HG02884 (cell line): Measurements from ENCODE around the gene ABLIM2.
A peak's percentile ranks its signal among the peaks of the same experiment; 100 is the strongest.

Source experiments
- ATAC-seq: cut with Tn5 transposase; IDR thresholded peaks from one replicate; pipeline ENCODE4 v1.9.1; 2021; ENCODE audit warnings: mild to moderate bottlenecking, moderate library complexity; ENCODE audit not compliant: unreplicated experiment

ABLIM2 gene

DNA sequence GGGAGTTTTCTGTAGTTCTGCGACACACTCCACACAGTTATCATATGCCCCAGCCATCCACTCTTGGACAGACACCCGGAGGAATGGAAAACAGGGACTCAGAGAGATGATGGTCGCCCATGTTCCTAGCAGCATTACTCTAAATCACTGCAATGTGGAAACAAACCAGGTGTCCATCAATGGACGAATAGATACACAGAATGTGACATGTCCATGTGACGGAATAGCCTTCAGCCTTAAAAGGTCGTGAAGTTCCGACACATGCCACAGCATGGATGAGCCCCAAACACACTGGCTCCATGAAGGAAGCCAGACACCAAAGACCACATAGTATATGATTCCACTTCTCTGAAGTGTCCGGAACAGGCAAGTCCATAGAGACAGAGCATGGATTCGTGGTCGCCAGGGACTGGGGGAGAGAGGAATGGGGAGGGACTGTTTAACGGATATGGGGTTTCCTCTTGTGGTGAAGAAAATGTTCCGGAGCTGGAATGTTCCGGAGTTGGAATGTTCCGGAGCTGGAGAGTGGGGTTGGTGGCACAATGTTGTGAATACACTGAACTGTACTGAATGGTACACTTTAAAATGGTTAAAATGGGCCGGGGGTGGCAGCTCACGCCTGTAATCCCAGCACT lies 190.2 kb downstream of the ABLIM2 start:
- no peak for ATAC-seq

DNA sequence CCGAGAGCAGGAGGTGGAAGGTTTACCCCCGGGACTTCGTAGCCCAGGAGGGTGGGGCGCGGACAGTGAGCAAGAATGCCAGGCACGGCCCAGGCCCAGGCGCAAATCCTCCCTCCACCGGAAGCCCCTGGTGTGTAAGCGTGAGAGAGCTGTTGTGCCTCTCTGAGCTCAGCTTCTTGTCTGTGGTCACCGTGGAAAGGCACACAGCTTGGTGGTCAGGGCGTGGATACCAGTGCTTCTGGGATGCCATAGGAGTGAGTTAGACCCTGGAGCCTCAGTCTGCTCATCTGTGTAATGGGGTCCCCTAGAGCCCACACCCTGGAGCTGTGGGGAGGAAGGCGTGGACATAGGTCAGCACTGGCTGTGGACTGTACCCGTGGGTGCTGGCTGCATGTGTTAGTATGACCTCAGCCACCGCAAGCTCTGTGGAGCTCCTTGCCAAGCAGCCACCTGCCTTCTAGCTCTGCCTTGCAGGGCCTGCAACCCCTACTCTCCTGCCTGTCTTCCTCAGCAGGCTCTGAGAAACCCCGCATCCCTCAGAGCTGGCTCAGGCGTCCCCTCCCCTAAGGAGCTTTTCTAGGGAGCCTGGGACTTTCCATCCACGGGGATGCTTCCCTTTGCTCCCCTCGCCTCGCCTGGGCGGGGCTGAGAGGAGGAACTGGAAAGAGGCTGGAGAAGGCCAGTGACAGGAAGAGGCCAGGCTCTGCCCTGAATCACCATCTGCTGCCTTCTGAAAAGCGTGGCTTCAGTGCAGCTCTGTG lies 190.9 kb downstream of the ABLIM2 start:
- no peak for ATAC-seq

DNA sequence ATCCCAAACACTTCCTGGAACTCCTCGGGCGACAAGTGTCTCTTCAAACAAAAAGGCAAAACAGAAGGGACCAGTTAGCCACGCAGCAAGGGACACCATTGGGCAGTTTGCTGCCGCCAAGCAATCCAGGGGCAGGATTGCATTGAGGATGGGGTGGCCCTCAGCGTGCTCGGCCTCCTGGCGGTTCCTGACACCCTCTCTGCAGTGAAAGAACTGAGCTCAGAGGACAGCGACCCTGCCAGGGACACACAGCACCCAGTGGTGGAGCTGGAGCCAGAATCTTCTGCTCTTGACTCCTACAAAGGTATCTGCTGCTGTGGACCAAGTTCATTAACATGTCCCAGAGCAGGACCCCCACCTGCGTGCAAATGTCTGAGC lies 191.6 kb downstream of the ABLIM2 start:
- ATAC-seq, result no peak

DNA sequence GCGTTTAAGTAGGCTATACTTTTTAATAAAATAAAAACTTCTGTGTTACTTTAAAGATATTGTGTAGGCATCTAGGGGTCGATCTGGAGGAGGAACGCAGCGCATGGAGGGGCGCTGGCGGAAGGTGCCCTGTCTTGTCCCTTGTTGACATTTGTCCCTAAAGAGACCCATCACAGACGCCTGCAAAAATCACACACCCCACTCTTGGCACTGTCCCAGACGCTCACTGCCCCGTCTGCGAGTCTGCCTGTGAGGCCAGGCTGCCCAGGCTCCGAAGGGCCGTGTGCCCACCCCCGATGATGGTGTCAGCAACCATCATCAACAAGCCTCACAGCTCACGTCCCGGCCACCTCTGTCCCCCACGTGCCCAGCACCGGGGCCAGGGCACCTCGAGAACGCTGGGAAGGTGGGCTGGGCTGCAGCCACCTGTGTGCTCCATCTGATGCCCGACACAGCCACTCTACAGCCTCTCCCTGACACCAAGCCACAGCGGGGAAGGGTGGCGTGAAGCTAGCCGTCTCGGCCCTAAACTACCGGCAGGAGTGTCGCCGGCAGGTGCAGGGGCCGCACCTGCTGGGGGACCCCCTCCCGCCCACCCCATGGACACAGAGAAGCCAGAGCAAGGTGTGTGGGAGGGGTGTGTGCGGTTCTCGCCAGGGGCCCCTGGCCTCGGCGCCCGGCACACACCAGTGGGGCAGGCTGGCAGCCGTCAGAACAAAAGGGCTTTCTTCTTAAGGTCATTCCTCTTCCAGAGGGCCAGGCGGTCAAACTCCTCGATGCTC lies 192.1 kb downstream of the ABLIM2 start:
- no peak for ATAC-seq

DNA sequence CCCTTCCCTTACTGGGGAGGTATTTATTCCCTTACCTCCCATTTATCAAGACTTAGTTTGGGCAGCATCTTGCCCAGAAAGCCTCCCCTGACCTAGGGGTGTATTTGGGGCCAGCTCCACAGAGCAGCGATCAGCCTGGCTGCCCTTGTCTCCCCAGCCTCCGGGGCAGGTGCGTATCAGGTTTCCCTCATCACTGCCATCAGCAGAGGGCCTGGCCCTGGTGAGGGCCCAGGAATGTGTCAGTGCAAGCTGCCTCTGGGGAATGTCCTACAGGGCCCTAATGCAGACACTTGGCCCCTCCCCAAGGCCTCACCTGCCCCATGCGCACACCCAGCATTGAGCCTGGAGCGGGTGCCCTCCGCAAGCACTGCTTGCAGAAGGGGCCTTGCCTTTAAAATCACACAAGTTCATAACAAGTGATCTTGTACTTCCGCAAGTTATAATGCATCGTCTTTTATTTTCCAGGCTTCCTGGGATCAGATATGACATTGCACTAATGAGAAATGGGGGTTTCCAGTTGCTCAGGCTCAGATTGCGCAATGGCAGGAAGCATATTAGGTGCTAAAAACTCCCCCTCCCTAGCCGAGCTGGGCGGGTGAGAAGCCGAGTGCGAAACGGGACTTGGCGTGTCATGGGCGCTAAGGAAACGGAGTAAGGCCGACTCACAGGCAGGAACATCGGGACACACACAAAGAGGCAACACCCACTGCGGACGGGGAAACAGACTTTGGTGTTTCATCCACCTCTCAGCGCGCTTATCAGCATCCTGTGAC lies 193.5 kb downstream of the ABLIM2 start:
- no peak for ATAC-seq

DNA sequence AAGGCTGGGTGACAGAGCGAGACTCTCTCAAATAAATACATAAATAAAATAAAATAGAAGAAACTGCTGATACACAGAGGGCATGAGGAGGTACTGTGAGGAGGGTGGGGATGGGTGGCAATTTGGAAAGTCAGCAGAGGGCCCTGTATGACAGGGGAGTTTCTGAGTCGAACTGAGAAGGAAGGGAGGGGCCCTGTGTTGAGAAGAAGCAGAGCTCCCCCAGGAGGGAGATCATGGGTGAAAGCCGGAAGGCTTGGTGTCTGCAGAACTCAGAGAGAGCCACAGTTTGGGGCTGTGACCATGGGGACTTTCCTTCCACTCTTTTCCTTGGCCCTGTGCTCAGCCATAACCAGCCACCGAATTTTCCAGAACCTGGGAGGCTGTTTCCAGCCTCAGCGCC lies 194.2 kb downstream of the ABLIM2 start:
- no peak for ATAC-seq

DNA sequence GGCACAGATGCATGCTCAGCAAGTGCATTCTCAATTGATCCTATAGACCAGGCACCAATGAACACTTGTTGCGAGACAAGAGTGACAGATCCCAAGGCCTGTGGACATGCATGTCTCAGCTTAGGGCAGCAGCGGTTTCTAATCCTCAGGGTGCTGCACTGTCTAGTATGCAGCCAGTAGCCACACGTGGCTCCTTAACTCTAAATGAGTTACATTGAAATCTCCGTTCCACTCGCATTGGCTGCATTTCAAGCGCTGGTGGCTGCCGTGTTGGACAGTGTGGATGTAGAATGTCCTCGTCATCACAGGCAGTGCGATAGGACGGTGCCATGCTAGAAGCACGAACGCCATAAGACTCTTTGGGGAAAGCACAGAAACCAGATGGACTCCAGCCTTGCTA lies 194.9 kb downstream of the ABLIM2 start:
- ATAC-seq, result no peak

DNA sequence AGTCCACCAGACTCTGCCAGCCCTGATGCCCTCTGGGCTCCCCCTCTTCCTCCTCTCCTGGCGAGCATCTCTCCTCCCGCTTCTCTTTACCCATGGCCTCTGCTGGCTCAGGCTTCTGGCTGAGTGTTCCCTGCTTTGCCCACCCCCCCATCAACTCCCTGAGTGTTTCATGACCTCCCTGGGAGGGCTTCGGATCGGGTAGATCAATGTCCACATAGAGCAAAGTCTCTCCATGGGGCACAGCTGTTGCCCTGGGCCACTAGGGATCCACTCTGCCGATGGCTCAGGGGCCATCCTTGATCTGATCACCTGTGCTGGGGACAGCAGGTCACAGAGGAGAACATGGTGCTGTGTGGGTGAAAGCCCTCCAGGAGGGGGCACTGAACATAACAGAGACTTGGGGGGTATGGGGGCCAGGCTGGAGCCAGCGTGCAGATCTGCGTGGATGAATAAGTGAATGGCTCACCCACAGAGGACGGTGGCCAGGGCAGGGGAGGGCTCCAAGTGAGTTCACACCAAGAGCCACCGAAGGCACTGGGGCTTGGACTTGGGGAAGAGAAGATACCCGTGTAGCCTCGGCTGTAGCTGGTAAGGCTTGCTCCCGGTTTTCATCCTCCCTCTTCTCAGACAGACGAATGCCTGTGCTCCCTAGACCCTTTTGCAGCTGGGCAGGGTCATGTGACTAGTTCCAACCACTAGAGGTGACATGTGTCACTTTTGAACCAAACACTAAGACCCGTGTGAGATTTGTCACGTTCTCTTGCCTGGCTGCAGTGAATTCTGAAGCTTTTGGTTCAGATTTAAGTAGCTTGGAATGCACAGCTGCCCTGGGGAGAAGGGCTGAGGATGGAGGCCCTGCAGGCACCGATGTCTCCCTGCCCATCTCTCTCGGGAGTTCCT lies 195.8 kb downstream of the ABLIM2 start:
- ATAC-seq, result no peak

DNA sequence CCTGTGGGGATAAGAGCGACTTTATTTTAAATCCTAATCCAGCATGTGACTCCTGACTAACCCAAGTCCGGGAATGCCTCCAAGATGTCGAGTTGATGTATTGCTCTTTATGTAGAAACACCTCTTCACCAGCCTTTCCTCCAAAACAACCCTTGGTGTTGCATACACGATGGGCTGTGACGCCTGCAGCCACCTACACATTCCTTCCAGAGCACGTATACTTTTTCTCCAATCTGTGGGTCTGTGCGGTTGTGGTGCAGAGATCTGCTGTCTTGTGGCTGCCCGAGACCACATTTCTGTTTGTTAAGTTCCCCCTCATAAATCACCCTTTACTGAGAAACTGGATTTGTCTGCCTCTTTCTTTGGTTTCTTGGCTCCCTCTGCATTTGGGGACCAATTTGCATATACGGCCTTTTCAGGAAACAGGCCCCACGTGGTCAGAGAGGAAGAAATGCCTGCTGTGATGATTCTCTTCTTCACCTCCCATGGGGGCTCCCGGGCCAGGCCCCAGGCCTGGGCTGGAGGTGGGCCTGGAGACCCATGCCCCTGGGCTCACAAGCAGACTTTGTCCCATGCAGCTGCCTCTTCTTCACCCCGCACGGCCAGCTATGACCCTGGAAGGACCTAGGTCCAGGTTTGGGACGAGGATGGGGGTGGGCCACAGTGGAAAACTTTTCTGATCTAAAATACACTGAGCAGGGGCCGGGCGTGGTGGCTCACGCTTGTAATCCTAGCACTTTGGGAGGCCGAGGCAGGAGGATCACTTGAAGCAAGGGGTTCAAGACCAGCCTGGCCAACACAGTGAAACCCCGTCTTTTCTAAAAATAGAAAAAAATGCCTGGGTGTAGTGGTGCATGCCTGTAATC lies 197.6 kb downstream of the ABLIM2 start:
- peak; percentile 79 for ATAC-seq

DNA sequence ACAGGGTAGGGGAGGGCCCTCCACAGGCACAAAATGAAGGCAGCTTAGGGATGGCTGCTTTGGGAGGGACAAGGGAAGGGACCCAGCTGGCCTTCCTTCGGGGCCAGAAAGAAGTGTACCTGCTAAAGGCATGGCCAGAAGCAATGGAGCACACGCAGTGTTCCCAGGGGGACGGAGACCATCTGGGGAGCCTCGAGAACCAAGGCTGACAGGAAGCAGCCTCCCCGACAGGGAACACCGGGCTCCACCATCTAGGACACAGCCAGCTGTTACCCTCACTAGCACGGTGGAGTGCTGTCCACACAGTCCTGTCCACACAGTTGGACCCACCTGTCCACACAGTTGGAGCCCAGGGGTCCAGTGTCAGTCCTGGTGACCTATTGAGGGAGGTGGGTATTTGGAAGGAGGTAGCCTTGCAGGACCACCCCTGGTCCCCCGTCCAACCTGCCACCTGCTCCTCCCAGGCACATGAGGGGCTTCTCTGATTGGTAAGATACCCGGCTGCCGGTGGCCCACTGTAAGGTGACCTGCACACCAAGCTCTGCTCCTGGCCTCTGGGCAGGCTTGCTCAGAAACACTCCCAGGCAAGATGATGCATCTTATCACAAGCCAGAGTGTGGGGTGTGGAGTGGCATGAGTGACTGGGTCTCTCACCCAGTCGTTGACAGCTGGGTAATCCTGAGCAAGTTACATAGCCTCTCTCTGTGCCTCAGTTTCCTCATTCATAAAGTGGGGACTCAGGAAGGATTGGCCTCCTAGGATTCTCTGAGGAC lies 198.4 kb downstream of the ABLIM2 start:
- ATAC-seq, result no peak

DNA sequence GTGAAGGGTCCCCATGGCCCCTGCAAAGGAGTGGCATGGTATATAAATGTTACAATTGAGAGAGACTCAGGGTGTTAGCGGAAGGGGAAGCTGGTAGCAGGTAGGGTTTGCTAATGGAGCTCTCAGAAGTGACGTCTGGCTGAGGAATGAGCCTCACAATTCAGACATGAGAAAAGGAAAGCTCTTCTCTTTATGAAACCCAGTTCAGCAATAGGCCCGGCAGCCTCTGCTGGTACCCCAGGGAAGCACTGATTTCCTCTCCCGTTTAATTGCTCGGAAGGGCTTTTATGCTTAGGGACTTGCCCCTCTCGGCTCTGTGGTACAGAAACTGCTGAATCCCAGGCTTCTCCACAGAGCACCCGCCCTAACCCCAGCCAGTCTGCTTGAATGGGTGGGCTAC lies 199.5 kb downstream of the ABLIM2 start:
- ATAC-seq, result no peak

DNA sequence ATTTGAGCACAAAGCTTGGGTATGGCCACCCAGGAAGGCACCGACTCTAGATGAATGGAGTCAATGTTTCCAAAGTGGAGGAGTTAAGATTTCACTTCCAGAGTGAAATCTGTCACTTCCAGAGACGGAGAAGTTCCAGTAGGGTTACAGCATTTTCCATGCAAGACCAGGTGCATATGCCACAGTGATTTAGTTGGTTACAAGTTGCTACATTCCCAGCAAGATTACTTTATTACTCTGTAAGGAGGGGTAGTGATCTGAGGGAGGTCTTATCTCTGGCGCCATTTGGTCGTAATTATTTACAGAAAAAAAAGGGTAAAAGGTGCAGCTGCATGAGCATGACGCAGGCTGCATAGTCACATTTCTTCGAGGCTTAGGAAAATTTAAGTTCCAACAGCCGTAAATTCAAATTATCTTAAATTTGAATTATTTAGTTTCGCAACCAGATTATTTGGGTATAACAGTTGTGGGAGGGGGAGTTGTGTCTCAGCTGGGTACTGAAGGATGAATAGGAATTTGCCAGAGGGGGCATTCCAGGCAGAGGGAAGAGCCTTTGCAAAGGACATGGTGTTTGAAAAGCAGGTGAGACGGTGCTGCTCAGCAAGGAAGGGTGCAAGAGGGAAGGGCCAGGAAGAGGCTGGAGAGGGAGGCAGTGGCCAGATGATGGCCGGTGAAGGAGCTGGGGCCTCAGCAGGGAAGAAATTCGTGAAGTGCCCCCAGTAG lies 201.5 kb downstream of the ABLIM2 start:
- ATAC-seq, result no peak

DNA sequence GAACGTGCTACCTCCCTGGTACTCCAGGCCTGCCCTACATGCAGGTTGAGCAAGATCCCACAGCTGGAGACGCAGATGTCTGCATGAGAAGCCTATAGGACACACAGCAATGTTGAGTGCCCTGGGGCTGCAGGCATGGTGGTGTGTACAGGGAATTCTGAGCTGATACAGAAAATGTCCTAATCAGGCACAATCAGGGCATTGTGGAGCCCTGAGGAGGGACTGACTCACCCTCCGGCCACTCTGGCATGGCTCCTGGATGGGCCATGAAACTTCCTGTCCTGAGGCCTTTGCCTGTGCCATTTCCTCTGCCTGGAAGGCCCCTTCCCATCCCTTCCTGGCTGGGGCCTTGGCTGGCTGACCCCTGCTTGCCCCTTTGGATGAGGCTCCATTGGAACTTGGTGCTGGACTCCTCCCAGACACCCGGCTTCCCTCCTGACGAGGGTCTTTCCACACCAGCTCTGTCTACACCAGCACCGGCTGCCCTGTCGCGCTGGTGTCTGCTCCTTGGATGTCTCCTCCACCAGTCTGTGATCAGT lies 202.3 kb downstream of the ABLIM2 start:
- ATAC-seq, result no peak

DNA sequence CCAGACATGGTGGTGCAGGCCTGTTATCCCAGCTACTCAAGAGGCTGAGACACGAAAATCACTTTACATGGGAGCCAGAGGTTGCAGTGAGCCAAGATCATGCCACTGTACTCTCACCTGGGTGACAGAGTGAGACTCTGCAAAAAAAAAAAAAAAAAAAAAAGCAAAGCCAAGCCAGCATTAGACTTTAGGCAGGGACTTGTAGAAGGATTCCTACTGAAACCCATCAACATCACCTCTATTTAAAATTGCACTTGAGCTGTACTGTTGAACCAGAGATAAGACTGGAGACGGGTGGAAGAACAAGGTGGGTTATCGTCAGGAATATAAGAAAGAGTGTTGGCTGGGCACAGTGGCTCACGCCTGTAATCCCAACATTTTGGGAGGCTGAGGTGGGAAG lies 203.2 kb downstream of the ABLIM2 start:
- ATAC-seq, result no peak

DNA sequence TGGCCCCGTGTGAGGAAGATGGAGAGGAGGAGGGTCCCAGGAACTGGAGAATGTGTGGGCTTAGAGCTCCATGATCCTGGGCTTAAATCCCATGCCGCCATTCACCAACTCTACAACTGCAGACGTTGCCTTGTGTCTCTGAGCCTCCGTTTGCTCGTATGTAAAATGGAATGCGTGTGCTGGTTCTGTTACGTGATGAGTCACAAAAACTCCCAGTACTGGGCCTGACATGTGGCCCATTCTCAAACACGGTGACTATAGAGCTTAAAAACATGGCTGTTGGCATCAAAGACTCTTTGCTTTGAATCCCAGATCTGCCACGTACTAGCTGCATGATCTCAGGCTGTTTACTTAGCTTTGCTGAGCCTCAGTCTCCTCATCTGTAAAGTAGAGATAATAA lies 206.0 kb downstream of the ABLIM2 start:
- no peak for ATAC-seq

DNA sequence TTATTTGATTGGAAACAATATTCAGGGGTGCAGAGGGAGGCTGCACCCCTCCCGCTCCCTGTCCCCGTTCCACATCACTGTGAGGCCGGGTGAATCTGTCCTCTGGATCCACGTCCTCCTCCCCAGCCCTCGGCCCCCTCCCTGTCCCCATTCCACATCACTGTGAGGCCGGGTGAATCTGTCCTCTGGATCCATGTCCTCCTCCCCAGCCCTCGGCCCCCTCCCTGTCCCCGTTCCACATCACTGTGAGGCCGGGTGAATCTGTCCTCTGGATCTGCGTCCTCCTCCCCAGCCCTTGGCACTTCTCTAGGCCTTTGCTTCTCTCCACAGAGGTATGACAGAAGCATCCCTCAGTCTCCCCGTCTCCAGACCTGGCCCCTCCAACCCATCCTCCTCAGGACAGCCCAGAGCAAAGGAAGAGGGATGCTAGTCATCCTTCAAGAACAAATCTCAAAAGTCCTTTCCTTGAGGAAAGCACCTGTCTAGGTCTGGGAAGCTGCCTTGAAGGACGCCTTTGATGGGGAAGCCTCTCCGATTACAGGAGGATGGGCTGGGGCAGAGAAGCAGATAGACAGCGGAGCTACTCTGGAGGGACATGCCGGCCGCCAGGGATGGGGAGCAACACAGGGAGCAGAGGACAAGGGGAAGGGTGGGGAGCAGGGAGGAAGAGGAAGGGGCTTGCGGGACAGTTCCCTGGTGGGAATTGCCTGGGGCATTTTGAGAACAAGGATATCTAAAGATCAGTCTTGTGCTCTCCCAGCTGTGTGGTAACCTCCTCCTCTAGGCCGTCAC lies 208.1 kb downstream of the ABLIM2 start:
- ATAC-seq, result no peak

DNA sequence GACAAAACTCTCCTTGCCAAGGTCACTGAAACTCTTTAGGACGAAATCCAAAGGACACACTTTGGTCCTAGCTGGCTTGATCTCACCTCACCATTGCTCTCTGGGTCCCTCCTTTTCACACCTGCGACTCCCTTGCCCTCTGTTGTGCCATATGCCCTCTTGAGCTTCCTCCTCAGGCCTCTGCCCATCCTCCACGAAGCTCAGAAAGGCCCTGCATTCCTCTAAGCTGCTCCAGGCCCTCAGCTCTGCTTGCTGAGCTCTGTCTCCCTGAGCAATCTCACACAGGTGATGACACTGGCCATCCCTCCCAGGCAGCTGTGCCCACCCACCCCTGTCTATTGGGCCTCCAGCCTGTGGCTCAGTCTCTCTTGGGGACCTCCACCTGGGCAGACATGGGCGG lies 208.9 kb downstream of the ABLIM2 start:
- no peak for ATAC-seq
